Skin epidermis (tissue), 12 donors: ENCODE results near the gene TSNAX.
"Not testable (repeated sequence)": the region's sequence is repeated elsewhere in the genome, so short reads cannot be mapped to it uniquely, and the experiment has no call there.

Experiments
- H3K27ac ChIP-seq, 21 experiments: fragments of 200-600 bp; sonication (generic) in 11 of 21; one replicate each; pipeline ENCODE4 v1.5.0; 2020; ENCODE audit warnings: mild to moderate bottlenecking in 3 of 21, inconsistent platforms in 2 of 21, moderate library complexity in 2 of 21
- H3K4me3 ChIP-seq, 7 experiments: fragments of 200-600 bp; sonication (generic) in 2 of 7; one replicate each; pipeline ENCODE4 v1.5.0; 2020; ENCODE audit warnings: inconsistent platforms in 2 of 7, mild to moderate bottlenecking in 2 of 7, moderate library complexity in 1 of 7

TSNAX gene

GRCh38 chr1:231557411-231557810, 28.9 kb downstream of the TSNAX start:
- Histone ChIP-seq H3K27ac (peak overlapping the region in 1 of 21 experiments; percentile 54), H3K4me3 (no peak overlapping the region)

- Histone ChIP-seq H3K27ac (peak overlapping the region in 3 of 21 experiments; percentile 2 to 54 (median 16)), H3K4me3 (no peak overlapping the region)
These were observed 29.6 kb downstream of the TSNAX start for GRCh38 chr1:231557898-231558707.

GRCh38 chr1:231558708-231559185, 30.3 kb downstream of the TSNAX start:
- no peak overlapping the region for H3K27ac ChIP-seq
- H3K4me3 ChIP-seq: no peak overlapping the region

GRCh38 chr1:231561647-231562383, 33.3 kb downstream of the TSNAX start:
- Histone ChIP-seq H3K27ac (no peak overlapping the region), H3K4me3 (no peak overlapping the region)

- no peak overlapping the region for H3K4me3 ChIP-seq
- no peak overlapping the region for H3K27ac ChIP-seq
These were observed 34.8 kb downstream of the TSNAX start for GRCh38 chr1:231563247-231563646.

- H3K4me3 ChIP-seq: no peak overlapping the region
These were observed 35.9 kb downstream of the TSNAX start for GRCh38 chr1:231564373-231564772.

GRCh38 chr1:231566496-231566895, 38.0 kb downstream of the TSNAX start:
- H3K4me3 ChIP-seq: no peak overlapping the region
- H3K27ac ChIP-seq: no peak overlapping the region

More at GRCh38 chr1:231564373-231564772, 35.9 kb downstream of the TSNAX start:
- no peak overlapping the region for H3K27ac ChIP-seq

GRCh38 chr1:231570262-231570661, 41.8 kb downstream of the TSNAX start:
- not testable (repeated sequence) for H3K4me3 ChIP-seq

GRCh38 chr1:231571904-231572303, 43.4 kb downstream of the TSNAX start:
- Histone ChIP-seq H3K4me3 (no peak overlapping the region), H3K27ac (peak overlapping the region in 6 of 21 experiments; percentile 19 to 64 (median 32))

More at GRCh38 chr1:231570262-231570661, 41.8 kb downstream of the TSNAX start:
- H3K27ac ChIP-seq: not testable (repeated sequence)

- no peak overlapping the region for H3K4me3 ChIP-seq
- H3K27ac ChIP-seq: no peak overlapping the region
These were observed 47.0 kb downstream of the TSNAX start for GRCh38 chr1:231575472-231575871.

- no peak overlapping the region for H3K27ac ChIP-seq
- no peak overlapping the region for H3K4me3 ChIP-seq
These were observed 48.6 kb downstream of the TSNAX start for GRCh38 chr1:231576804-231577718.

GRCh38 chr1:231580874-231581273, 52.4 kb downstream of the TSNAX start:
- Histone ChIP-seq H3K4me3 (no peak overlapping the region), H3K27ac (no peak overlapping the region)

- H3K27ac ChIP-seq: no peak overlapping the region
- no peak overlapping the region for H3K4me3 ChIP-seq
These were observed 53.4 kb downstream of the TSNAX start for GRCh38 chr1:231581859-231582258.

GRCh38 chr1:231583376-231583775, 54.9 kb downstream of the TSNAX start:
- Histone ChIP-seq H3K4me3 (no peak overlapping the region), H3K27ac (no peak overlapping the region)

GRCh38 chr1:231584117-231584516, 55.6 kb downstream of the TSNAX start:
- H3K27ac ChIP-seq: no peak overlapping the region
- H3K4me3 ChIP-seq: no peak overlapping the region

GRCh38 chr1:231584921-231585320, 56.5 kb downstream of the TSNAX start:
- no peak overlapping the region for H3K27ac ChIP-seq

GRCh38 chr1:231590453-231591198, 62.2 kb downstream of the TSNAX start:
- Histone ChIP-seq H3K4me3 (no peak overlapping the region), H3K27ac (no peak overlapping the region)

More at GRCh38 chr1:231584921-231585320, 56.5 kb downstream of the TSNAX start:
- H3K4me3 ChIP-seq: no peak overlapping the region

GRCh38 chr1:231591466-231591865, 63.0 kb downstream of the TSNAX start:
- Histone ChIP-seq H3K4me3 (no peak overlapping the region), H3K27ac (no peak overlapping the region)

GRCh38 chr1:231592809-231593208, 64.3 kb downstream of the TSNAX start:
- Histone ChIP-seq H3K4me3 (no peak overlapping the region), H3K27ac (no peak overlapping the region)
